ENCODE results near the gene PDZRN3.

Gene PDZRN3

GRCh38 chr3:73561494-73561893 lies 63.2 kb downstream of the PDZRN3 start:
- TF ChIP-seq CTCF (conservative IDR thresholded peaks at IDR 0.05; ENCODE audit: low read length) = no peak
- peak; percentile 43 for DNase-seq (ENCODE audit: low read depth)
- H3K4me3 ChIP-seq (ENCODE audit: low read length) = no peak overlapping the region

GRCh38 chr3:73559749-73560148 lies 65.0 kb downstream of the PDZRN3 start:
- no peak overlapping the region for H3K4me3 ChIP-seq (ENCODE audit: low read length)
- DNase-seq (ENCODE audit: low read depth) = no peak
- no peak for TF ChIP-seq CTCF (conservative IDR thresholded peaks at IDR 0.05; ENCODE audit: low read length)

DNA sequence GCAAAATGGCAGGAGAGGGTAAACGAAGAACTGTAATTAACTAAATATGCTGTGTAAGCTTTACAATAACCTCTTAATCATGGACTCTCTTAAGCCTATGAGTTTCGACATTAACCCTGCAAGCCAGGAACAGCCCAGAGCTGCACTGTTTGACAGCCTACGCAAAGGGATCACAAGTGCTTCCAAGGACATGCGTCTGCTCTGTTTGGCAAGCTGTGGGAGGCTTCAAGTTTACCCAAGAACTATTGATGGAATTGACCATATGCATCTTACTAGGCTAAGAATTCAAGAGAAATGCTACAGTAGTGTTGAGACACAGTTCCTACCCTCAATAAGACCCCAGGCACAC lies 66.0 kb downstream of the PDZRN3 start:
- no peak for TF ChIP-seq CTCF (conservative IDR thresholded peaks at IDR 0.05; ENCODE audit: low read length)
- no peak overlapping the region for H3K4me3 ChIP-seq (ENCODE audit: low read length)
- DNase-seq (ENCODE audit: low read depth) = peak; percentile 23

DNA sequence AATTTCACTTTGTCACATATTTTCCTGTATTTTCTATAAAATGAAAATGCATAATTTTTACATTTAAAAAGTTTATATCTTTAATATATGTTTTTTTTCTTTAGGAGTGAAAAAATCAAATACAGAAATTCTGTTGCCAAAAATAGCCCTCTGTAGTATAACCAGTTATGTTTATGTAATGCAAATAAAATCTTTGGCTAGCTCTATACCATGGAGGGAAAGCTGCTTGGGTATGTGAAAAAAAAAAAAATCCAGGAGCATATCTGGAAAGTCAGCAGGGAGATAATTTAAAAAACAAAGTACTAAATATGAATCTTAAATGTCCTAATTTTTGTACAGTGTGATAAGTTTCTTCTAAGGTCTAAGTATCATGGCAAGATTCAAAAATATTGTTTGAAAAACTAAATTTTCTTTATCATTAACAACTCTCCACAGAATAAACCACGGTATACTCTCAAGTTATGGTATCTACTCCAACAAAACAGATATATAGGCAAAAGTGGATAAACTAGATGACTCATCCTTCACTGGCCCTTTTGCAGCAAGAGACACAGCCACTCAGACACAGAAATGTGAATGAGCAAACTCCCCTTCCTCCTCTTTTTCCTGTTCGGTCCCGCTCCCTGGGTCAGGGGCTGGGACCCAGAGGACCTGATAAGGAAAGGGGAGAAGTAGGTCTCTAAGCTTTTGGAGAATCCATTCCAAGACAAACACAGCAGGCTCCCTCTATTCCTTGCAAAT lies 66.6 kb downstream of the PDZRN3 start:
- no peak for TF ChIP-seq CTCF (conservative IDR thresholded peaks at IDR 0.05; ENCODE audit: low read length)
- no peak for DNase-seq (ENCODE audit: low read depth)

GRCh38 chr3:73556520-73557372 lies 68.0 kb downstream of the PDZRN3 start:
- H3K4me3 ChIP-seq (ENCODE audit: low read length) = no peak overlapping the region
- TF ChIP-seq CTCF (conservative IDR thresholded peaks at IDR 0.05; ENCODE audit: low read length) = no peak
- DNase-seq (ENCODE audit: low read depth) = peak; percentile 56

More for the DNA sequence above, 66.6 kb downstream of the PDZRN3 start:
- H3K4me3 ChIP-seq (ENCODE audit: low read length) = no peak overlapping the region

DNA sequence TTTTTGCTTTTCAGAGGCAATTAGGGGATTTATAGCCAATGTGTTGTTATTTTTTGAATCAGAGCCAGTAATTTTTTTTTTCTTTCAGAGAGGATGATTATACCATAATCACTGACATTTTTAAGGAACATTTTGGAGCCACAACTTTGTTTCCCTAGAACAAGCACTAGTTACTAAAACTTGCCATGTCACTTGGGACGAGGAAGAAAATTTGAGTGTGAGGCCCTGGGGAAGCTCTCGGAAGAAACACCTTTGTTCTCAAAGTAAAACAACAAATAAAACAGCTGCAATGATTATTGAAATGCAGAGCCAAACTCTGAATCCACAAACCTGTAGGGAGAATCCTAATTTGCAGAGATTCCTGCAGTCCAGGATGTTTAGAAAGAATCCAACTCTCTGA lies 69.7 kb downstream of the PDZRN3 start:
- DNase-seq (ENCODE audit: low read depth) = no peak
- TF ChIP-seq CTCF (conservative IDR thresholded peaks at IDR 0.05; ENCODE audit: low read length) = no peak
- H3K4me3 ChIP-seq (ENCODE audit: low read length) = no peak overlapping the region

GRCh38 chr3:73552700-73553099 lies 72.0 kb downstream of the PDZRN3 start:
- no peak for TF ChIP-seq CTCF (conservative IDR thresholded peaks at IDR 0.05; ENCODE audit: low read length)
- DNase-seq (ENCODE audit: low read depth) = no peak
- no peak overlapping the region for H3K4me3 ChIP-seq (ENCODE audit: low read length)

Data from AG10803 (cell line).